ENCODE results near the gene CHCT1.

The CHCT1 gene

GRCh38 chr17:60436676-60437075, 14.4 kb downstream of the CHCT1 start:
- DNase-seq (ENCODE audit: low read depth) = no peak
- no peak overlapping the region for H3K4me3 ChIP-seq (ENCODE audit: low read depth, low read length)
- no peak for TF ChIP-seq CTCF (IDR thresholded peaks at IDR 0.05; ENCODE audit: low read depth, low read length, missing control alignments)

- DNase-seq (ENCODE audit: low read depth) = no peak
- TF ChIP-seq CTCF (IDR thresholded peaks at IDR 0.05; ENCODE audit: low read depth, low read length, missing control alignments) = no peak
- no peak overlapping the region for H3K4me3 ChIP-seq (ENCODE audit: low read depth, low read length)
Observed at GRCh38 chr17:60439501-60439900, 17.2 kb downstream of the CHCT1 start.

GRCh38 chr17:60442271-60443173, 20.2 kb downstream of the CHCT1 start:
- no peak overlapping the region for H3K4me3 ChIP-seq (ENCODE audit: low read depth, low read length)
- no peak for TF ChIP-seq CTCF (IDR thresholded peaks at IDR 0.05; ENCODE audit: low read depth, low read length, missing control alignments)
- no peak for DNase-seq (ENCODE audit: low read depth)

GRCh38 chr17:60443713-60444112, 21.4 kb downstream of the CHCT1 start:
- no peak overlapping the region for H3K4me3 ChIP-seq (ENCODE audit: low read depth, low read length)
- DNase-seq (ENCODE audit: low read depth) = no peak
- TF ChIP-seq CTCF (IDR thresholded peaks at IDR 0.05; ENCODE audit: low read depth, low read length, missing control alignments) = no peak

- no peak for TF ChIP-seq CTCF (IDR thresholded peaks at IDR 0.05; ENCODE audit: low read depth, low read length, missing control alignments)
- no peak overlapping the region for H3K4me3 ChIP-seq (ENCODE audit: low read depth, low read length)
- no peak for DNase-seq (ENCODE audit: low read depth)
Observed at GRCh38 chr17:60445144-60445543, 22.9 kb downstream of the CHCT1 start.

GRCh38 chr17:60447375-60447774, 25.1 kb downstream of the CHCT1 start:
- no peak overlapping the region for H3K4me3 ChIP-seq (ENCODE audit: low read depth, low read length)
- no peak for DNase-seq (ENCODE audit: low read depth)
- no peak for TF ChIP-seq CTCF (IDR thresholded peaks at IDR 0.05; ENCODE audit: low read depth, low read length, missing control alignments)

- DNase-seq (ENCODE audit: low read depth) = no peak
- TF ChIP-seq CTCF (IDR thresholded peaks at IDR 0.05; ENCODE audit: low read depth, low read length, missing control alignments) = no peak
- H3K4me3 ChIP-seq (ENCODE audit: low read depth, low read length) = no peak overlapping the region
Observed at GRCh38 chr17:60451071-60451470, 28.8 kb downstream of the CHCT1 start.
